Transverse colon (tissue), 4 donors: ENCODE measurements around the gene PITPNC1. TPM values are rescaled to one million over a fixed set of nuclear protein-coding genes. Genes with fewer than 3 reads are reported as not detected.
"Not testable (repeated sequence)": the region's sequence is repeated elsewhere in the genome, so short reads cannot be mapped to it uniquely, and the experiment has no call there.

Source experiments
- DNase-seq: peaks from one replicate; pipeline ENCODE4 v3.0.0-alpha.2; 2019
- H3K27ac ChIP-seq, 4 donors: fragments of 200-600 bp; sonication (generic); 2 replicates each; pipeline ENCODE4 v1.5.1; 2016 to 2018; ENCODE audit warnings: inconsistent platforms in 4 of 4
- H3K27me3 ChIP-seq: fragments of 200-600 bp; sonication (generic); 2 replicates; pipeline ENCODE4 v1.5.1; 2017; ENCODE audit warnings: inconsistent platforms
- H3K36me3 ChIP-seq, 4 donors: fragments of 200-600 bp; sonication (generic); 2 replicates each; pipeline ENCODE4 v1.5.1; 2017 to 2019; ENCODE audit warnings: inconsistent platforms in 4 of 4
- H3K4me1 ChIP-seq, 4 donors: fragments of 200-600 bp; sonication (generic); 2 replicates each; pipeline ENCODE4 v1.5.1; 2017 to 2020; ENCODE audit warnings: inconsistent platforms in 4 of 4
- H3K4me3 ChIP-seq, 4 donors: fragments of 200-600 bp; sonication (generic); 1 replicate in 1 of 4; 2 replicates in 3 of 4; pipeline versions ENCODE4 v1.5.1 to v1.6.1; 2017 to 2019; ENCODE audit warnings: inconsistent platforms in 4 of 4
- H3K9me3 ChIP-seq, 2 donors: fragments of 200-600 bp; sonication (generic); 2 replicates each; pipeline ENCODE4 v1.5.1; 2017 to 2019; ENCODE audit warnings: inconsistent platforms in 2 of 2
- CTCF ChIP-seq, 5 experiments: fragments of 200-600 bp in 3 of 5; fragments of 450-650 bp in 2 of 5; sonication (generic) in 3 of 5; IDR thresholded peaks; 1 replicate in 2 of 5; 2 replicates in 3 of 5; pipeline ENCODE4 v1.5.1; 2016 to 2017; ENCODE audit warnings: antibody characterized with exemption in 5 of 5, inconsistent platforms in 3 of 5, mild to moderate bottlenecking in 2 of 5, moderate library complexity in 1 of 5
- EP300 ChIP-seq: sonication (generic); formaldehyde crosslinking; IDR thresholded peaks from one replicate; pipeline ENCODE4 v1.6.1; 2017; ENCODE audit warnings: antibody characterized with exemption, low read depth
- POLR2A ChIP-seq: fragments of 450-650 bp; IDR thresholded peaks from one replicate; pipeline ENCODE4 v1.6.1; 2016; ENCODE audit warnings: antibody characterized with exemption, mild to moderate bottlenecking, moderate library complexity
- POLR2AphosphoS5 ChIP-seq, 3 donors: sonication (generic); formaldehyde crosslinking; IDR thresholded peaks; one replicate each; pipeline ENCODE4 v1.6.1; 2016; ENCODE audit warnings: antibody characterized with exemption in 3 of 3
- WGBS, 2 donors: methylation state at CpG; one replicate each; pipeline ENCODE4 v1.1.5; 2018; ENCODE audit warnings: low coverage in 1 of 2; 5-methylcytosine and 5-hydroxymethylcytosine counted together
- in situ Hi-C, 4 donors: fragments of 200-750 bp; cut with MboI; loops; one replicate each; pipeline versions ENCODE4 v1.15.0 to v1.15.1; 2017; ENCODE audit warnings: low sequenced_read_pairs in 3 of 4, low pct_ligation_motif_present in 1 of 4, low pct_unique_long_range_greater_than_20kb in 1 of 4
- intact Hi-C: fragments of 100-400 bp; cut with DNase I; formaldehyde crosslinking; loops from one replicate; pipeline ENCODE4 v1.15.1; 2023; ENCODE audit warnings: low total_unique reads
- total RNA-seq, 4 donors: library from RNA; depleted of rRNA; stranded (reverse); fragments of >200 nt; gene quantifications; one replicate each; pipeline ENCODE4 v1.1.0, GENCODE V29; 2016

Gene PITPNC1
- total RNA-seq, 4 donors from 2014 or later, result 1.6 to 10.3 (median 4.0) TPM

GRCh38 chr17:67470163-67470562 is 93.1 kb downstream of the PITPNC1 start:
- Histone ChIP-seq H3K27ac (no peak overlapping the region), H3K9me3 (no peaks in the 10 kb centered on the region), H3K4me1 (peaks cover 0 to 17% (median 2%) of the 10 kb centered on the region in 4 donors), H3K36me3 (no peaks in the 10 kb centered on the region), H3K4me3 (no peak overlapping the region), H3K27me3 (no peaks in the 10 kb centered on the region)
- TF ChIP-seq CTCF (IDR thresholded peaks at IDR 0.05), result no peak
- no peak for TF ChIP-seq EP300
- no peak for TF ChIP-seq POLR2A
- in situ Hi-C loops, result loop anchor here in 1 of 4 donors (10.0 kb wide), 1 partner anchor 85 kb away; no protein-coding TSS in a partner anchor
- intact Hi-C loops, result loop anchor here (10.0 kb wide), 1 partner anchor 95 kb away; the partner anchor contains the start of gene PITPNC1
- WGBS, 2 donors, result 93% methylated on average over 1 of the region's 1 CpG; no CpG with 5 or more reads in 1 of the 2 donors
- no peak for DNase-seq

- no peak for DNase-seq
- Histone ChIP-seq H3K4me1 (peaks cover 0 to 21% (median 2%) of the 10 kb centered on the region in 4 donors), H3K9me3 (no peaks in the 10 kb centered on the region), H3K36me3 (no peaks in the 10 kb centered on the region), H3K27me3 (no peaks in the 10 kb centered on the region), H3K4me3 (no peak overlapping the region), H3K27ac (no peak overlapping the region)
- in situ Hi-C loops, result loop anchor here in 1 of 4 donors (10.0 kb wide), 1 partner anchor 86 kb away; no protein-coding TSS in a partner anchor
- WGBS, 2 donors, result 95 to 100% methylated on average over 1 of the region's 1 CpG
- intact Hi-C loops, result loop anchor here (10.0 kb wide), 1 partner anchor 96 kb away; the partner anchor contains the start of gene PITPNC1
- no peak for TF ChIP-seq POLR2AphosphoS5 (IDR thresholded peaks at IDR 0.05)
- no peak for TF ChIP-seq POLR2A
- no peak for TF ChIP-seq EP300
Observed at GRCh38 chr17:67471118-67471517, 94.0 kb downstream of the PITPNC1 start.

- WGBS, 2 donors, result 50 to 59% methylated on average over 2 to 4 of the region's 4 CpGs
- in situ Hi-C loops, result loop anchor here in 1 of 4 donors (10.0 kb wide), 1 partner anchor 88 kb away; no protein-coding TSS in a partner anchor
- not testable (repeated sequence) for H3K27ac ChIP-seq
Observed at GRCh38 chr17:67472606-67473005, 95.5 kb downstream of the PITPNC1 start.

GRCh38 chr17:67474081-67474661 is 97.1 kb downstream of the PITPNC1 start:
- in situ Hi-C loops, result loop anchor here in 1 of 4 donors (10.0 kb wide), 1 partner anchor 89 kb away; no protein-coding TSS in a partner anchor
- Histone ChIP-seq H3K4me3 (no peak overlapping the region), H3K9me3 (no peaks in the 10 kb centered on the region), H3K4me1 (peaks cover 0 to 20% (median 2%) of the 10 kb centered on the region in 4 donors), H3K27ac (peak overlapping the region; percentile 31 to 65 (median 42)), H3K36me3 (no peaks in the 10 kb centered on the region), H3K27me3 (no peaks in the 10 kb centered on the region)
- no peak for DNase-seq
- intact Hi-C loops, result loop anchor here (10.0 kb wide), 1 partner anchor 99 kb away; the partner anchor contains the start of gene PITPNC1
- peak in 1 of 3 donors; percentile 31 for TF ChIP-seq POLR2AphosphoS5 (IDR thresholded peaks at IDR 0.05)
- peak; percentile 9 for TF ChIP-seq EP300
- no peak for TF ChIP-seq POLR2A
- no peak for TF ChIP-seq CTCF (IDR thresholded peaks at IDR 0.05)
- WGBS, 2 donors, result 67 to 84% methylated on average over 3 to 12 of the region's 12 CpGs

More at GRCh38 chr17:67472606-67473005, 95.5 kb downstream of the PITPNC1 start:
- intact Hi-C loops, result loop anchor here (10.0 kb wide), 1 partner anchor 98 kb away; the partner anchor contains the start of gene PITPNC1
- peaks cover 0 to 21% (median 2%) of the 10 kb centered on the region in 4 donors for H3K4me1 ChIP-seq
- H3K36me3 ChIP-seq, DNase-seq, H3K9me3 ChIP-seq, H3K27me3 ChIP-seq, H3K4me3 ChIP-seq: not testable (repeated sequence)
